Subcutaneous adipose tissue (tissue), 4 donors: ENCODE measurements around the gene ATP2A2. TPM values are rescaled to one million over a fixed set of nuclear protein-coding genes. Genes with fewer than 3 reads are reported as not detected.

Experiments
- CTCF ChIP-seq: fragments of 450-650 bp; IDR thresholded peaks from one replicate; pipeline ENCODE4 v1.5.1; 2016; ENCODE audit warnings: low read depth, mild to moderate bottlenecking, control low read depth, antibody characterized with exemption, moderate library complexity
- total RNA-seq, 4 donors: library from RNA; depleted of rRNA; stranded (reverse); fragments of >200 nt; gene quantifications; one replicate each; pipeline ENCODE4 v1.1.0, GENCODE V29; 2016

ATP2A2 gene
- total RNA-seq, 4 donors from 2014 or later, result 75.7 to 152 (median 91.4) TPM

- TF ChIP-seq CTCF, result no peak
Measured at GRCh38 chr12:110329710-110330109, 48.7 kb downstream of the ATP2A2 start.

- TF ChIP-seq CTCF, result no peak
Measured at GRCh38 chr12:110330124-110330523, 49.1 kb downstream of the ATP2A2 start.

- TF ChIP-seq CTCF, result no peak
Measured at GRCh38 chr12:110330544-110330943, 49.5 kb downstream of the ATP2A2 start.

GRCh38 chr12:110333201-110333600, 52.2 kb downstream of the ATP2A2 start:
- TF ChIP-seq CTCF, result no peak

GRCh38 chr12:110335481-110336045, 54.5 kb downstream of the ATP2A2 start:
- TF ChIP-seq CTCF, result no peak

GRCh38 chr12:110337912-110338710, 57.1 kb downstream of the ATP2A2 start:
- no peak for TF ChIP-seq CTCF

GRCh38 chr12:110338754-110339153, 57.7 kb downstream of the ATP2A2 start:
- TF ChIP-seq CTCF, result no peak
